Stimulated activated naive CD8-positive, alpha-beta T cell treated with anti-CD3 and anti-CD28 coated beads, Interleukin-15, amount 100 ng/mL, for 72 hours (primary cell): ENCODE data around the gene PRKN.

Experiments used
- ATAC-seq: fragments of 150-1000 bp; cut with Tn5 transposase; 2 replicates; pipeline ENCODE4 v1.10.0; 2021; ENCODE audit warnings: mild to moderate bottlenecking, moderate library complexity
- DNase-seq, 2 donors: peaks; one replicate each; pipeline ENCODE4 v3.0.0; 2021 to 2022
- H3K27ac Mint-ChIP-seq, 2 donors: one replicate each; pipeline ENCODE4 v1.8.0; 2022; ENCODE audit warnings: mild to moderate bottlenecking in 2 of 2, mixed read lengths in 2 of 2, moderate library complexity in 2 of 2
- H3K27me3 Mint-ChIP-seq: one replicate; pipeline ENCODE4 v1.8.0; 2022; ENCODE audit warnings: mixed read lengths
- H3K4me1 Mint-ChIP-seq: one replicate; pipeline ENCODE4 v1.8.0; 2022; ENCODE audit warnings: mild to moderate bottlenecking, mixed read lengths
- H3K4me3 Mint-ChIP-seq, 2 donors: one replicate each; pipeline ENCODE4 v1.8.0; 2022; ENCODE audit warnings: mild to moderate bottlenecking in 2 of 2, mixed read lengths in 2 of 2, moderate library complexity in 1 of 2
- H3K9me3 Mint-ChIP-seq, 2 donors: one replicate each; pipeline ENCODE4 v1.8.0; 2022; ENCODE audit warnings: mixed read lengths in 2 of 2

The PRKN gene

GRCh38 chr6:162251257-162251656 lies 476.3 kb downstream of the PRKN start:
- Mint-ChIP-seq H3K9me3 (peaks cover 0 to 5% of the 10 kb centered on the region in 2 donors), H3K27me3 (no peaks in the 10 kb centered on the region), H3K27ac (no peak overlapping the region), H3K4me3 (no peak overlapping the region), H3K4me1 (no peaks in the 10 kb centered on the region)
- ATAC-seq, result no peak
- no peak for DNase-seq

GRCh38 chr6:162249907-162250642 lies 477.5 kb downstream of the PRKN start:
- no peaks in the 10 kb centered on the region for H3K27me3 Mint-ChIP-seq
- DNase-seq (no peak), ATAC-seq (no peak)
- no peak overlapping the region for H3K4me3 Mint-ChIP-seq
- peaks cover 0 to 5% of the 10 kb centered on the region in 2 donors for H3K9me3 Mint-ChIP-seq
- H3K27ac Mint-ChIP-seq, result no peak overlapping the region
- H3K4me1 Mint-ChIP-seq, result no peaks in the 10 kb centered on the region

GRCh38 chr6:162245830-162246420 lies 481.6 kb downstream of the PRKN start:
- peaks cover 0 to 3% of the 10 kb centered on the region in 2 donors for H3K9me3 Mint-ChIP-seq
- no peak overlapping the region for H3K27ac Mint-ChIP-seq
- ATAC-seq, result no peak
- H3K4me3 Mint-ChIP-seq, result no peak overlapping the region
- no peaks in the 10 kb centered on the region for H3K27me3 Mint-ChIP-seq
- DNase-seq, result no peak
- H3K4me1 Mint-ChIP-seq, result no peaks in the 10 kb centered on the region

- no peaks in the 10 kb centered on the region for H3K27me3 Mint-ChIP-seq
- DNase-seq, result no peak
- no peaks in the 10 kb centered on the region for H3K4me1 Mint-ChIP-seq
- H3K4me3 Mint-ChIP-seq, result no peak overlapping the region
- H3K27ac Mint-ChIP-seq, result no peak overlapping the region
- H3K9me3 Mint-ChIP-seq, result no peaks in the 10 kb centered on the region
- no peak for ATAC-seq
Measured at GRCh38 chr6:162244031-162244430, 483.5 kb downstream of the PRKN start.

- Mint-ChIP-seq H3K4me1 (no peaks in the 10 kb centered on the region), H3K27me3 (no peaks in the 10 kb centered on the region), H3K4me3 (no peak overlapping the region), H3K27ac (no peak overlapping the region), H3K9me3 (no peaks in the 10 kb centered on the region)
- ATAC-seq, result no peak
- DNase-seq, result no peak
Measured at GRCh38 chr6:162242915-162243314, 484.7 kb downstream of the PRKN start.

- no peak for ATAC-seq
- Mint-ChIP-seq H3K4me1 (no peaks in the 10 kb centered on the region), H3K27me3 (no peaks in the 10 kb centered on the region), H3K9me3 (no peaks in the 10 kb centered on the region), H3K4me3 (no peak overlapping the region), H3K27ac (no peak overlapping the region)
- DNase-seq, result no peak
Measured at GRCh38 chr6:162239330-162239729, 488.2 kb downstream of the PRKN start.

- DNase-seq, result no peak
- no peaks in the 10 kb centered on the region for H3K9me3 Mint-ChIP-seq
- H3K27ac Mint-ChIP-seq, result no peak overlapping the region
- H3K4me3 Mint-ChIP-seq, result no peak overlapping the region
- H3K4me1 Mint-ChIP-seq, result no peaks in the 10 kb centered on the region
- no peak for ATAC-seq
- no peaks in the 10 kb centered on the region for H3K27me3 Mint-ChIP-seq
Measured at GRCh38 chr6:162238675-162239074, 488.9 kb downstream of the PRKN start.

GRCh38 chr6:162237331-162237730 lies 490.2 kb downstream of the PRKN start:
- DNase-seq (no peak), ATAC-seq (no peak)
- no peak overlapping the region for H3K4me3 Mint-ChIP-seq
- no peaks in the 10 kb centered on the region for H3K9me3 Mint-ChIP-seq
- H3K27me3 Mint-ChIP-seq, result no peaks in the 10 kb centered on the region
- no peak overlapping the region for H3K27ac Mint-ChIP-seq
- H3K4me1 Mint-ChIP-seq, result no peaks in the 10 kb centered on the region

GRCh38 chr6:162234631-162235030 lies 492.9 kb downstream of the PRKN start:
- H3K27ac Mint-ChIP-seq, result no peak overlapping the region
- H3K27me3 Mint-ChIP-seq, result no peaks in the 10 kb centered on the region
- peaks cover 0 to 2% of the 10 kb centered on the region in 2 donors for H3K9me3 Mint-ChIP-seq
- H3K4me3 Mint-ChIP-seq, result no peak overlapping the region
- ATAC-seq (no peak), DNase-seq (no peak)
- H3K4me1 Mint-ChIP-seq, result no peaks in the 10 kb centered on the region

- no peaks in the 10 kb centered on the region for H3K27me3 Mint-ChIP-seq
- ATAC-seq (no peak), DNase-seq (no peak)
- H3K27ac Mint-ChIP-seq, result no peak overlapping the region
- H3K4me3 Mint-ChIP-seq, result no peak overlapping the region
- peaks cover 5 to 15% of the 10 kb centered on the region in 2 donors for H3K9me3 Mint-ChIP-seq
- no peaks in the 10 kb centered on the region for H3K4me1 Mint-ChIP-seq
Measured at GRCh38 chr6:162230147-162230752, 497.3 kb downstream of the PRKN start.

GRCh38 chr6:162229093-162229492 lies 498.5 kb downstream of the PRKN start:
- no peak for ATAC-seq
- no peak overlapping the region for H3K27ac Mint-ChIP-seq
- H3K9me3 Mint-ChIP-seq, result peaks cover 5 to 19% of the 10 kb centered on the region in 2 donors
- H3K4me1 Mint-ChIP-seq, result no peaks in the 10 kb centered on the region
- no peak for DNase-seq
- no peak overlapping the region for H3K4me3 Mint-ChIP-seq
- no peaks in the 10 kb centered on the region for H3K27me3 Mint-ChIP-seq

GRCh38 chr6:162226803-162227202 lies 500.8 kb downstream of the PRKN start:
- Mint-ChIP-seq H3K4me1 (no peaks in the 10 kb centered on the region), H3K4me3 (no peak overlapping the region), H3K9me3 (peaks cover 5 to 26% of the 10 kb centered on the region in 2 donors), H3K27me3 (no peaks in the 10 kb centered on the region), H3K27ac (no peak overlapping the region)
- DNase-seq (no peak), ATAC-seq (no peak)

- no peak overlapping the region for H3K4me3 Mint-ChIP-seq
- H3K27ac Mint-ChIP-seq, result no peak overlapping the region
- DNase-seq (no peak), ATAC-seq (no peak)
- H3K27me3 Mint-ChIP-seq, result no peaks in the 10 kb centered on the region
- no peaks in the 10 kb centered on the region for H3K4me1 Mint-ChIP-seq
- H3K9me3 Mint-ChIP-seq, result peaks cover 5 to 18% of the 10 kb centered on the region in 2 donors
Measured at GRCh38 chr6:162222521-162222920, 505.0 kb downstream of the PRKN start.

- no peak for DNase-seq
- no peak for ATAC-seq
- Mint-ChIP-seq H3K4me1 (no peaks in the 10 kb centered on the region), H3K27me3 (no peaks in the 10 kb centered on the region), H3K9me3 (peaks cover under 1 to 13% of the 10 kb centered on the region in 2 donors), H3K4me3 (no peak overlapping the region), H3K27ac (no peak overlapping the region)
Measured at GRCh38 chr6:162220876-162221275, 506.7 kb downstream of the PRKN start.

- Mint-ChIP-seq H3K9me3 (peaks cover 0 to 8% of the 10 kb centered on the region in 2 donors), H3K4me3 (no peak overlapping the region), H3K27me3 (no peaks in the 10 kb centered on the region), H3K4me1 (no peaks in the 10 kb centered on the region), H3K27ac (no peak overlapping the region)
- no peak for DNase-seq
- no peak for ATAC-seq
Measured at GRCh38 chr6:162219266-162219665, 508.3 kb downstream of the PRKN start.

- Mint-ChIP-seq H3K9me3 (peaks cover 0 to 6% of the 10 kb centered on the region in 2 donors), H3K27me3 (no peaks in the 10 kb centered on the region), H3K4me3 (no peak overlapping the region), H3K27ac (no peak overlapping the region), H3K4me1 (no peaks in the 10 kb centered on the region)
- ATAC-seq, result no peak
- no peak for DNase-seq
Measured at GRCh38 chr6:162217811-162218493, 509.6 kb downstream of the PRKN start.
